ENCODE measurements around the gene PHF21A.
A peak's percentile ranks its signal among the peaks of the same experiment; 100 is the strongest.
"Not testable (repeated sequence)": the region's sequence is repeated elsewhere in the genome, so short reads cannot be mapped to it uniquely, and the experiment has no call there.

PHF21A gene

DNA sequence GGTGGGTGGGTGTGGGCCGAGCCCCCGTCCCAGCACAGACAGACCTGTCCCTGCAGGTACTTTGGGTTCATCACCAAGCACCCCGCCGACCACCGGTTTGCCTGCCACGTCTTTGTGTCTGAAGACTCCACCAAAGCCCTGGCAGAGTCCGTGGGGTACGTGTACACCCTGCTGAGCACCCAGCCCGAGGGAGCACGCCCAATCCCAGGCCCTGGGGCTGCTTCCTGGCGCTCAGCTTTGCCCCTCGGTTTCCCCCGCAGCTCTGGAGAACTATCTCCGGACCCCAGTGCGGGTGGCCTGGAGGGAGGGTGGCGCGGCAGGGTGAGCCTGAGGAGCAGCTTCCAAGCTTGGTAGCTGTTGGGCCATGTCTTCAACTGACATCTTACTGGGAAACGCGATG, 216.2 kb downstream of the PHF21A start:
- H3K4me3 ChIP-seq = no peak overlapping the region
- no peak overlapping the region for H3K9ac ChIP-seq
- no peak overlapping the region for H3K27ac ChIP-seq
- no peak for TF ChIP-seq Cebpa-rat (IDR thresholded peaks at IDR 0.05)
- peaks cover 15% of the 10 kb centered on the region for H3K36me3 ChIP-seq
- no peaks in the 10 kb centered on the region for H3K9me3 ChIP-seq
- peaks cover 40% of the 10 kb centered on the region for H4K20me1 ChIP-seq
- H3K4me2 ChIP-seq = no peak overlapping the region
- peaks cover 12% of the 10 kb centered on the region for H3K4me1 ChIP-seq
- peaks cover 15% of the 10 kb centered on the region for H3K27me3 ChIP-seq

DNA sequence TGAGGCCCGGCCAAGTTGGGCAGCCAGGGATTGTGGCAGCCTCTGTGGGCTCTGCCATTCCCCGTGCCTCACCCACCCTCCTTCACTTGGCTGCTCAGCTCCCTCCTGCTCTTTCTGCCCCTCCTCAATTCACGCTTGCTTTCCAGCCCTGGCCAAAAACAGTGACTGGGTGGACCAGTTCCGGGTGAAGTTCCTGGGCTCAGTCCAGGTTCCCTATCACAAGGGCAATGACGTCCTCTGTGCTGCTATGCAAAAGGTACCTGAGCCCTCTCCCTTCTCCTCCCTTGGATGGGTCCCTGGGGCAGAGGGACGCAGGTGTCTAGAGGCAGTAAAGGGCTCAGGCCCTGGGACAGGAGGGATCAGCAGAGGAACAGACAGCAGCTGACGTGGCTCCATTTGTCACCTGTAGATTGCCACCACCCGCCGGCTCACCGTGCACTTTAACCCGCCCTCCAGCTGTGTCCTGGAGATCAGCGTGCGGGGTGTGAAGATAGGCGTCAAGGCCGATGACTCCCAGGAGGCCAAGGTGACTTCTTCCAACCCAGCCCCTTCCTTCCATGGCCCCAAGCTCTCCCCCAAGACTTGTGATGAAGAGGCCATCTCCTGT, 216.8 kb downstream of the PHF21A start:
- no peak overlapping the region for H3K9ac ChIP-seq
- no peak overlapping the region for H3K4me2 ChIP-seq
- no peak overlapping the region for H3K27ac ChIP-seq
- TF ChIP-seq Cebpa-rat (IDR thresholded peaks at IDR 0.05) = no peak
- peaks cover 17% of the 10 kb centered on the region for H3K27me3 ChIP-seq
- no peaks in the 10 kb centered on the region for H3K9me3 ChIP-seq
- no peak overlapping the region for H3K4me3 ChIP-seq
- H3K4me1 ChIP-seq = peaks cover 12% of the 10 kb centered on the region
- peaks cover 9% of the 10 kb centered on the region for H3K36me3 ChIP-seq
- H4K20me1 ChIP-seq = peaks cover 34% of the 10 kb centered on the region

DNA sequence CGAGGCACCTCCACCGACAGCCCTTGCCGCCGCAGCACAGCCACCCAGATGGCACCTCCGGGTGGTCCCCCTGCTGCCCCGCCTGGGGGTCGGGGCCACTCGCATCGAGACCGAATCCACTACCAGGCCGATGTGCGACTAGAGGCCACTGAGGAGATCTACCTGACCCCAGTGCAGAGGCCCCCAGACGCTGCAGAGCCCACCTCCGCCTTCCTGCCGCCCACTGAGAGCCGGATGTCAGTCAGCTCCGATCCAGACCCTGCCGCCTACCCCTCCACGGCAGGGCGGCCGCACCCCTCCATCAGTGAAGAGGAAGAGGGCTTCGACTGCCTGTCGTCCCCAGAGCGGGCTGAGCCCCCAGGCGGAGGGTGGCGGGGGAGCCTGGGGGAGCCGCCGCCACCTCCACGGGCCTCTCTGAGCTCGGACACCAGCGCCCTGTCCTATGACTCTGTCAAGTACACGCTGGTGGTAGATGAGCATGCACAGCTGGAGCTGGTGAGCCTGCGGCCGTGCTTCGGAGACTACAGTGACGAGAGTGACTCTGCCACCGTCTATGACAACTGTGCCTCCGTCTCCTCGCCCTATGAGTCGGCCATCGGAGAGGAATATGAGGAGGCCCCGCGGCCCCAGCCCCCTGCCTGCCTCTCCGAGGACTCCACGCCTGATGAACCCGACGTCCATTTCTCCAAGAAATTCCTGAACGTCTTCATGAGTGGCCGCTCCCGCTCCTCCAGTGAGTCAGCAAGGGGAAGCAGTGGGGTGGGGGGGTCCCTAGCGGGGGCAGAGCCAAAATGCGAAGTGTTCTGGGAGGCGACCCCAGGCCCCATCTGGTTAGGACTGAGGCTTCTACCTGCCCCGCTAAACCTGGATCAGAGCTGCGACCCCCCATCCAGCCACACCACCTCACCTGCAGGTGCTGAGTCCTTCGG, 218.5 kb downstream of the PHF21A start:
- Histone ChIP-seq H3K9me3 (no peaks in the 10 kb centered on the region), H3K9ac (no peak overlapping the region), H3K27me3 (peaks cover 34% of the 10 kb centered on the region), H3K4me2 (no peak overlapping the region), H3K4me1 (peaks cover 21% of the 10 kb centered on the region), H3K36me3 (no peaks in the 10 kb centered on the region), H3K4me3 (no peak overlapping the region), H3K27ac (no peak overlapping the region), H4K20me1 (peaks cover 44% of the 10 kb centered on the region)
- TF ChIP-seq Cebpa-rat (IDR thresholded peaks at IDR 0.05) = no peak

GRCh38 chr11:45901626-45902025, 219.6 kb downstream of the PHF21A start:
- no peak overlapping the region for H3K4me2 ChIP-seq
- H3K4me1 ChIP-seq = peaks cover 21% of the 10 kb centered on the region
- peaks cover 41% of the 10 kb centered on the region for H3K27me3 ChIP-seq
- H3K36me3 ChIP-seq = no peaks in the 10 kb centered on the region
- no peaks in the 10 kb centered on the region for H3K9me3 ChIP-seq
- no peak for TF ChIP-seq Cebpa-rat (IDR thresholded peaks at IDR 0.05)
- H3K27ac ChIP-seq = no peak overlapping the region
- H3K4me3 ChIP-seq = no peak overlapping the region
- H3K9ac ChIP-seq = no peak overlapping the region
- H4K20me1 ChIP-seq = peaks cover 49% of the 10 kb centered on the region

GRCh38 chr11:45900916-45901617, 220.2 kb downstream of the PHF21A start:
- H3K9me3 ChIP-seq = no peaks in the 10 kb centered on the region
- H3K27me3 ChIP-seq = peaks cover 41% of the 10 kb centered on the region
- peaks cover 51% of the 10 kb centered on the region for H4K20me1 ChIP-seq
- peak overlapping the region; percentile 91 for H3K4me2 ChIP-seq
- H3K27ac ChIP-seq = no peak overlapping the region
- H3K36me3 ChIP-seq = no peaks in the 10 kb centered on the region
- peak overlapping the region; percentile 68; the same call in 1 of the 2 replicates for H3K4me3 ChIP-seq
- no peak overlapping the region for H3K9ac ChIP-seq
- H3K4me1 ChIP-seq = peaks cover 21% of the 10 kb centered on the region
- no peak for TF ChIP-seq Cebpa-rat (IDR thresholded peaks at IDR 0.05)

GRCh38 chr11:45900175-45900800, 221.0 kb downstream of the PHF21A start:
- Histone ChIP-seq H3K4me1 (peaks cover 21% of the 10 kb centered on the region), H3K4me3 (peak overlapping the region; percentile 68), H4K20me1 (peaks cover 56% of the 10 kb centered on the region), H3K4me2 (peak overlapping the region; percentile 91), H3K27me3 (peaks cover 41% of the 10 kb centered on the region)
- not testable (repeated sequence) for H3K9ac ChIP-seq, H3K27ac ChIP-seq, H3K36me3 ChIP-seq, H3K9me3 ChIP-seq

DNA sequence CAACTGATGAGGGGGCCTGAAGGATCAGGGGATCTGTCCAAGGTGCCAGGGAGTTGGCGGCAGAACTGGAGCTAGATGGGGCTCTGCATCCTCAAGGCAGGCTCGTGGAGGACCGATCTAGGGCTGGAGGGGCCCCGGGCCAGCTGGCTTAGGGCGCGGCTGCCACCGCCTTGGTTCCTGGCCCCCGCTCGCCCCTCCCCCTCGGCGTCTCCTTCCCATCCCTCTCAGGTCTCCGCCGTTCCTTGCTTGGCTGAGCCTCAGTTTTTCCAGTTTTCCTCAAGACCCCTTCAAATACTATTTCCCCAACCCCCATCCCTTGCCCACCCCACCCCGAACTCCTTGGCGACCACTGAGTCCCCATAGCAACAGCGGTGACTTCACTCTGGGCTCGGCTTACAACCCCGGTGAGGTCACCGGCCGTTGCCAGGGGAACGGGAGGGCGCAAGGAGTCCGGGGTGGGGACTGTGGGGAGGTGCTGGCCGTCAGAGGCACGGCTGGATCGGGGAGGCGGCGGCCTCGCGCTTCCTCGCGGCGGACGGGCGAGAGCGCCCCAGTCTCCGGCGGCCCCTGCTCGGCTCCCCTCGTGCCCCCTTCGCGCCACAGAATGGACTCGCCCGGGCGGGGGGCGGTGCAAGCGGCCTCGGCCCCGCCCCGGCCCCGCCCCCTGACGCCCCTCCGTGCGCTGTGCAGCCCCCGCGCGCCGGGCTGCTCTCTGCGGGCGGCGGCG, 221.6 kb downstream of the PHF21A start:
- H4K20me1 ChIP-seq = peaks cover 56% of the 10 kb centered on the region
- H3K4me2 ChIP-seq = peak overlapping the region; percentile 91
- no peaks in the 10 kb centered on the region for H3K36me3 ChIP-seq
- H3K9me3 ChIP-seq = no peaks in the 10 kb centered on the region
- H3K27ac ChIP-seq = no peak overlapping the region
- peaks cover 21% of the 10 kb centered on the region for H3K4me1 ChIP-seq
- H3K27me3 ChIP-seq = peaks cover 41% of the 10 kb centered on the region
- H3K4me3 ChIP-seq = peak overlapping the region; percentile 68
- TF ChIP-seq Cebpa-rat (IDR thresholded peaks at IDR 0.05) = no peak
- peak overlapping the region; percentile 71; the same call in 1 of the 2 replicates for H3K9ac ChIP-seq

- Histone ChIP-seq H3K4me3 (peak overlapping the region; percentile 68; the same call in 1 of the 2 replicates), H3K27ac (no peak overlapping the region), H3K9ac (no peak overlapping the region), H4K20me1 (peaks cover 56% of the 10 kb centered on the region), H3K36me3 (no peaks in the 10 kb centered on the region), H3K27me3 (peaks cover 41% of the 10 kb centered on the region), H3K4me2 (peak overlapping the region; percentile 91), H3K9me3 (no peaks in the 10 kb centered on the region), H3K4me1 (peaks cover 21% of the 10 kb centered on the region)
- no peak for TF ChIP-seq Cebpa-rat (IDR thresholded peaks at IDR 0.05)
Observed at GRCh38 chr11:45899086-45899447, 222.2 kb downstream of the PHF21A start.

DNA sequence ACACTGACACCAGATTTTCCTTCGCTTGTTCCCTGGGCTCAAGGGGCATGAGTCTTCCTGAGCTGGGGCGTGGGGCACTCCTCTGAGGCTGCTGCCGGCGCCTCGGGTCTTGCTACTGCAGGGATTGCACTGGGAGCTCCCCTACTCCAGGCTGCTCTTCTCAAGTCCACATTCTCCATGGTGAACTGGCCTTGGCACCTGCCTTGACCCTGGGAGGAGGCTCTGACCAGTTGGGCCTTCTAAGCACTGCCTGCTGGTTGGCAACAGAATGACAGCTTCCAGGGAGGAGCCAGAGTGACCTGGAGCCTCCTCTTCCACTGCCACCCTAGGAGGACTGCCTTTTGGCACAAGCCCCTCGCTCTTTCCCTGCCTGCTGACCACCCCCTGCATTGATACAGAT, 223.7 kb downstream of the PHF21A start:
- no peak overlapping the region for H3K4me2 ChIP-seq
- no peak overlapping the region for H3K9ac ChIP-seq
- H4K20me1 ChIP-seq = peaks cover 56% of the 10 kb centered on the region
- no peak overlapping the region for H3K4me3 ChIP-seq
- no peaks in the 10 kb centered on the region for H3K9me3 ChIP-seq
- H3K4me1 ChIP-seq = peaks cover 16% of the 10 kb centered on the region
- peaks cover 41% of the 10 kb centered on the region for H3K27me3 ChIP-seq
- no peak overlapping the region for H3K27ac ChIP-seq
- no peaks in the 10 kb centered on the region for H3K36me3 ChIP-seq
- TF ChIP-seq Cebpa-rat (IDR thresholded peaks at IDR 0.05) = no peak

Data from BLaER1 (cell line).